NT2/D1 (cell line): Measurements from ENCODE around the gene CEACAM3.

Experiments used
- SUZ12 ChIP-seq: IDR thresholded peaks from 2 replicates; pipeline ENCODE4 v1.6.1; 2011; ENCODE audit not compliant: insufficient read length, insufficient read depth; ENCODE audit errors: extremely low read depth
- YY1 ChIP-seq: IDR thresholded peaks from 2 replicates; pipeline ENCODE4 v1.6.1; 2011; ENCODE audit not compliant: insufficient read length, insufficient read depth
- ZNF274 ChIP-seq: IDR thresholded peaks from 2 replicates; pipeline ENCODE4 v1.6.1; 2011; ENCODE audit warnings: mild to moderate bottlenecking, low read depth, low read length

DNA sequence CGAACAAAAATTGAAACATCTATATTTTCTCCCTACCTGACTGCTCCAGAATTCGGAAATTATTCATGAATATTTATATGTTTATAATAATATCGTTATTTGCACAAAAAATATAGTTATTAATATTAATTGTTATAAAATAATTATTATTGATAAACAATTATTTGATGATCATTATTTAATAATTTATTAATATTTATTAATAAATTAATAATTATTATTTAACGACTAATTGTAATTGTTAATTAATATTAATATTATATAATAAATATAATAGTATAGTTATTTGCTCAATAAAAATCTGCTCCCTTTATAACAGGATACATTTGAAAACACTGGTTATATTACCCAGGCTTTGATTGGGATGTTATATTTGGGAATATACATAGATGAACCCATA, 26.8 kb upstream of the CEACAM3 start:
- TF ChIP-seq ZNF274 (no peak), SUZ12 (no peak), YY1 (no peak)
